GM18498 (cell line): Measurements from ENCODE around the gene PATL2.
"Not testable (repeated sequence)": the region's sequence is repeated elsewhere in the genome, so short reads cannot be mapped to it uniquely, and the experiment has no call there.

Experiments
- ATAC-seq: cut with Tn5 transposase; IDR thresholded peaks from one replicate; pipeline ENCODE4 v1.9.1; 2021; ENCODE audit warnings: mild to moderate bottlenecking, moderate library complexity; ENCODE audit not compliant: unreplicated experiment

The PATL2 gene

DNA sequence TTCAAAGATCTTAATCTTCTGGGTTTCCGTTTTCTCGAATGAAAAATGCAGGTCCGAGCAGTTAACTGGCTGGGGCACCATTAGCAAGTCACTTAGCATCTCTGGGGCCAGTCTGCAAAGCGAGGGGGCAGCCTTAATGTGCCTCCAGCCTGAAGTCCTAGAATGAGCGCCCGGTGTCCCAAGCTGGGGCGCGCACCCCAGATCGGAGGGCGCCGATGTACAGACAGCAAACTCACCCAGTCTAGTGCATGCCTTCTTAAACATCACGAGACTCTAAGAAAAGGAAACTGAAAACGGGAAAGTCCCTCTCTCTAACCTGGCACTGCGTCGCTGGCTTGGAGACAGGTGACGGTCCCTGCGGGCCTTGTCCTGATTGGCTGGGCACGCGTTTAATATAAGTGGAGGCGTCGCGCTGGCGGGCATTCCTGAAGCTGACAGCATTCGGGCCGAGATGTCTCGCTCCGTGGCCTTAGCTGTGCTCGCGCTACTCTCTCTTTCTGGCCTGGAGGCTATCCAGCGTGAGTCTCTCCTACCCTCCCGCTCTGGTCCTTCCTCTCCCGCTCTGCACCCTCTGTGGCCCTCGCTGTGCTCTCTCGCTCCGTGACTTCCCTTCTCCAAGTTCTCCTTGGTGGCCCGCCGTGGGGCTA lies at the start of gene PATL2, which contains the start of gene B2M:
Gene PATL2 (minus strand): TSS at position 228 of the 647 bp plus-strand sequence. CDS start 34,833 bp downstream, outside the sequence.
Gene B2M (plus strand): TSS at position 422 of the 647 bp plus-strand sequence. CDS start 30 bp downstream, at position 452.
- ATAC-seq, result peak; percentile 89

- ATAC-seq, result no peak
These were observed 42.2 kb upstream of the PATL2 start for GRCh38 chr15:44753345-44753744.

DNA sequence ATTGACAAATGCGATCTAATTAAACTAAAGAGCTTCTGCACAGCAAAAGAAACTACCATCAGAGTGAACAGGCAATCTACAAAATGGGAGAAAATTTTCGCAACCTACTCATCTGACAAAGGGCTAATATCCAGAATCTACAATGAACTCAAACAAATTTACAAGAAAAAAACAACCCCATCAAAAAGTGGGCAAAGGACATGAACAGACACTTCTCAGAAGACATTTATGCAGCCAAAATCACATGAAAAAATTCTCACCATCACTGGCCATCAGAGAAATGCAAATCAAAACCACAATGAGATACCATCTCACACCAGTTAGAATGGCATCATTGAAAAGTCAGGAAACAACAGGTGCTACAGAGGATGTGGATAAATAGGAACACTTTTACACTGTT lies 32.3 kb upstream of the PATL2 start:
- not testable (repeated sequence) for ATAC-seq

DNA sequence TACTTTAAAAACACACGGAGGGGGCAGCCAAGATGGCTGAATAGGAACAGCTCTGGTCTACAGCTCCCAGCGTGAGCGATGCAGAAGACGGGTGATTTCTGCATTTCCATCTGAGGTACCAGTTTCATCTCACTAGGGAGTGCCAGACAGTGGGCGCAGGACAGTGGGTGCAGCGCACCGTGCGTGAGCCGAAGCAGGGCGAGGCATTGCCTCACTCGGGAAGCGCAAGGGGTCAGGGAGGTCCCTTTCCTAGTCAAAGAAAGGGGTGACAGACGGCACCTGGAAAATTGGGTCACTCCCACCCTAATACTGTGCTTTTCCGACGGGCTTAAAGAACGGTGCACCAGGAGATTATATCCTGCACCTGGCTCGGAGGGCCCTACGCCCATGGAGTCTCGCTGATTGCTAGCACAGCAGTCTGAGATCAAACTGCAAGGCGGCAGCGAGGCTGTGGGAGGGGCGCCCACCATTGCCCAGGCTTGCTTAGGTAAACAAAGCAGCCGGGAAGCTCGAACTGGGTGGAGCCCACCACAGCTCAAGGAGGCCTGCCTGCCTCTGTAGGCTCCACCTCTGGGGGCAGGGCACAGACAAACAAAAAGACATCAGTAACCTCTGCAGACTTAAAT lies 28.2 kb upstream of the PATL2 start:
- ATAC-seq, result not testable (repeated sequence)

- no peak for ATAC-seq
These were observed 27.3 kb upstream of the PATL2 start for GRCh38 chr15:44738340-44738984.

DNA sequence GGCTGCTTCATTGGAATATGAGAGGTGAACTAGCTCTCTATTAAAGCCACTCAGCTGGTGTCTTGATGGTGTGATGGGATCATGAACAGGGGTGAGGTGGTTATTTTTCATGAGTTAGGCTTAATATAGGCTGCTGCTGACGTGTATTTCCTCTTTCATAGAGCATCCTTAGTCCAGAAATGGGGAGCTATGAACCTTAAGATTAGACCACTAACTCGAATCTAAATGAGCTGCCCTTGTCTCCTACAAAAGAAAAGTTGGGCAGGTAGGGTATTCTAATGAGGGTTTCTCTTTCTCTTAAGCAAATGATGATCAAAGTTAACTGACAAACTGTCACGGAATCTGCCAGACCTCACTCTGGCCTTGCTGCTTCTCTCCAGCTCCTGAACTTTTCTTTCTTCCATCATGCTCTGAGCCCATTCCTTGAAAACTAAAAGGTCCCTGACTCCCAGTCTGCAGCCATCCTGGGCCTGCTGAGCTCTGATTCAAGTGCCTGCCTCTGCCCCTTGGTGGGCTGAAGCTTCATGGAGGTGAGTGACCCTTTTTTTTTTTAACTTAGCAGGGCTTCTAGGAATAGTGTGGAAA lies 25.1 kb upstream of the PATL2 start, which contains the start of gene TRIM69:
Gene TRIM69 (plus strand): TSS at position 348 of the 585 bp plus-strand sequence. CDS start 177 bp downstream, at position 525.
- peak; percentile 41 for ATAC-seq

DNA sequence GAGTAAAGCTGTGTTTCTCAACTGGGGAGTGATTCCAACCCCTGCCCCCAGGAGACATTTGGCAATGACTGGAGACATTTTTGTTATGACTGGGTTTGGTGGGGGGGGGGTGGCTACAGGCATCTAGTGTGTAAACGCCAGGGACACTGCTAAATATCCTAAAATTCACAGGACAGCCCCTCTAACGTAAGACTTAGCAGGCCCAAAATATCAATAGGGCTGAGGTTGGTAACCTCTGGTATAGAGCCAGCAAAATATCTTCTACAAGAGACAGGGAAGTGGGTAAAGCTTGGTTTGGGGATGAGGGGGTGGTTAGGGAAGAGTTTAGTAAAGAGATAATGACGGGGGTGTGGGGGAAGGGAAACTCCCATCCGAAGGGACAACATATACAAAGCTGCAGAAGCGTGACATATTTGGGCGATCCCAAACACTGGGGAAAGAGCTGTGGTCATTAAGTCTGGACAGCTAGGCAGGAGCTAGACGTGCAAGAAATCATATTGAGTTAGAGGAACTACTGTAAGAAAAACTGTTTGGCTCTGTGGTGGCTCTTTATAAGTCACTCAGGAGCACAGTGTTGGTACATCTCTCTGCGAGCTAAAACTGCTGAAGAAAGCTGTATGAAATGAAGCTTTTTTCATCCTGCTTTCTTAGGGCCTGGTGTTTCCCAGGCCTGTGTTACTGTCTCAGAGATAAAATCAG lies 24.5 kb upstream of the PATL2 start:
- peak; percentile 40 for ATAC-seq

DNA sequence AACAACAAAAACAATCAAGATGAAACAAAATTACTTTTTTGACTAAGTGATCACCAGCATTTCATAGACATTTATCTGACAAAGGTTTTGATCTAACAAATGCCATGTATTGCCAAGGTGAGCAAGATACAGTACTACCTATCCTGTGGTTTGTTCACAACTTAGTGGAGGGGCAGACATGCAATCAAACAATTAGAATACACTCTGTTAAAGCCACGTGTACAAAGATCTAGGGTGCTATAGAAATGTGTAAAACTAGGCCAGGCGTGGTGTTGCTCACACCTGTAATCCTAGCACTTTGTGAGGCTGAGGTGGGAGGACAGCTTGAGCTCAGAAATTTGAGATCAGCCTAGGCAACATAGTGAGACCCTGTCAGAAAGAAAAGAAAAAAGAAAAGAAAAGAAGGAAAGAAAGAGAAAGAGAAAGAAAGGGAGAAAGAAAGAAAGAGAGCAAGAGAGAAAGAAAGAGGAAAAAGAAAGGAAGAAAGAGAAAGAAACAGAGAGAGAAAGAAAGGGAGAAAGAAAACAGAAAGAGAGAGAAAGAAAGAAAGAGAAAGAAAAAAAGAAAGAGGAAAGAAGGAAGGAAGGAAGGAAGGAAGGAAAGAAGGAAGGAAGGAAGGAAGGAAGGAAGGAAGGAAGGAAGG lies 23.8 kb upstream of the PATL2 start:
- ATAC-seq, result no peak

DNA sequence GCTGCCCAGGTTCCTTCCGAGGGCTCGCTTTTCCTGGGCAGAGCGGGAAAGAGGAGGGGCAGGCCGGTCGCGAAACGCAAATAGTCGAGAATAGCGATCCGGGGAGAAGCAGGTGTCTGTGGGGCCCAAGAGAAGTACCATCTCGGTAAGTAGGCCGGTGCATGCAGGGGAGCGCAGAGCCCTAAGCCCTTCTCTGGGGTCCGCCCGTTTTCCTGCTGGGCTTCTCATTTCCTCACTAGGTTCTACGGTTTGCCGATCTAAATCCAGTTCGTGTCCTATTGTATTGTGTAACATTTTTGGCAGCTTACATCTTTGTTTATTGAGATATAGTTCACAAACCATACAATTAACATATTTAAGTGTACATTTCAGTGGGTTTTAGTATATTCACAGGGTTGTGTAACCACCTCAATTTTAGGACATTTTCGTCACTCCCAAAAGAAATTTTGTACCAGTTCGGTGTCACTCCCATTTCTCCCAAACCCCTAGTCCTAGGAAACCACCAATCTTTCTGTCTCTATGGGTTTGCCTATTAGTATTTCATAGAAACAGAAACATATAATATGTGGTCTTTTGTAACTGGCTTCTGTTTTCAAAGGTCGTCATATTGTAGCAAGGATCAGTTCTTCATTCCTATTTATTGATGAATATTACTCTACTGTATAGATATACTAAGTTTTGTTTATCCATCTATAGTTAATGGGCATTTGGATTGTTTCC lies 18.4 kb upstream of the PATL2 start:
- peak; percentile 1 for ATAC-seq

DNA sequence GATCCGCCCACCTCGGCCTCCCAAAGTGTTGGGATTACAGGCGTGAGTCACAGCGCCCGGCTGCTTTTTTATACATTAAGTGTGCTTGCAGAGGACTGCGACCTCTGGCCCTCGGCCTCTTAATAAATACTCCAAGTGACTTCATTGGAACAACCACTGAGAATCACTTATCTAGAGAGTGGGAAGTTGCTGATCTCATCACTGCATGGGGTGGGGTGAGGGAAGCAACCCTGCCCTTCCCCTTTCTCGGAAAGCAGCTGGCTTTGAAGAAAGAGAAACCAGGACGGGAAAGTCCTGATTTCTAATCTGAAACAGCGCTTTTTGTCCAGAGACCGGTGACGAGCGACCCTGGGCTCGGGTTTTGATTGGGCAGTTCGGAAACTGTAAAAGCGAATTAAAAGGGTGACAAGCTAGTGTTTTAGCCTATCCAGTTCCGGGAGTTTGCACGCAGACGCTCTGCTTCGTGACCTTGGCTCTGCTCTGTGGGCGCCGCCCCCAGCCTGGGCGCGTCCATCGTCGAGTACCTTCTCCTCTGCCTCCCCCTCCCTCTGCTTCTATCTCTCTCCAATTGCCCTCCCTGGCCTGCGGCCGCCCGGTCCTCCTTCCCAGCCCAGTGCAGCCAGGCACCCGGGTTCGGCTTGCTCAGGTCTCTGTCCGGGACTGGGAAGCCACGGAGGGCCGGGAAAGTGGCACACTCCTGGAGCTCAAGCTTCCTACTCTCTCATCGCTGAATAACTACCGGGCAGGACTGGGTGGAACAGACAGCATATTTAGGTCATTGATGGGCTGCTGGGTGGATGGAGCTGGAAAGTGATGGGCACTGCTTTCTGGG lies 17.7 kb upstream of the PATL2 start:
- peak; percentile 74 for ATAC-seq

- ATAC-seq, result not testable (repeated sequence)
These were observed 17.1 kb upstream of the PATL2 start for GRCh38 chr15:44728232-44728575.

GRCh38 chr15:44727485-44728231 lies 16.5 kb upstream of the PATL2 start:
- no peak for ATAC-seq

GRCh38 chr15:44726568-44727484 lies 15.7 kb upstream of the PATL2 start:
- peak; percentile 45 for ATAC-seq

GRCh38 chr15:44726136-44726535 lies 15.0 kb upstream of the PATL2 start:
- ATAC-seq, result no peak

- no peak for ATAC-seq
These were observed 10.9 kb upstream of the PATL2 start for GRCh38 chr15:44722011-44722410.

DNA sequence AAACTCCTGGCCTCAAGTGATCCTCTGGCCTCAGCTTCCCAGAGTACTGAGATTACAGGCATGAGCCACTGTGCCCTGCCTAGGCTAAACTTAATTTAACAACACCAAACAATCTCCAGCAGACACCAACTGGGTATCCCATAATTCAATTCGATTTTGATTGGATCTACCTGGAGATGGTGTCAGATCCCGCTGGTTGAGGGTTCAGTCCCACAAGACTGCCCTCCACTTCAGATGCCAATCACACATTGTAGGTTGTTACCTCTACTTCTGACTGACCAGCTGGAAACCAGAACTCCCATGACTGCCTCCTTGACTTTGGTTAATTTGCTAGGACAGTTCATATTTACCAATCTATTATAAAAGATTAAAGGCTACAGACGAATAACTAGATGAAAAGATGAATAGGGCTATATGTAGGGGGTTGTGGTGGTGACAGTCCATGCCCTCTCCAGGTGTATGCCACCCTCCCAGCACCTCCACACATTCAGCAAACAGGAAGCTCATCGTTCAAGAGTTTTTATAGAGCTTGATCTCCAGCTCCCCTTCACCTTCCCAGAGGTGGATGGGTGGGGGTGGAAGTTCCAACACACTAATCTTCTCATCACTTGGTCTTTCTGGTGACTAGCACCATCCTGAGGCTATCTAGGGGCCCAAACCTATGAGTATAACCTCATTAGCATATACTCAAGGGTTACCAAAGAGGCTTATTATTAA lies 9.5 kb upstream of the PATL2 start:
- no peak for ATAC-seq
